ENCODE results near the gene EML1. TPM values are rescaled to one million over a fixed set of nuclear protein-coding genes. Genes with fewer than 3 reads are reported as not detected.

Gene EML1
- total RNA-seq, 1 donor from 2014 or later: 34.9 TPM

DNA sequence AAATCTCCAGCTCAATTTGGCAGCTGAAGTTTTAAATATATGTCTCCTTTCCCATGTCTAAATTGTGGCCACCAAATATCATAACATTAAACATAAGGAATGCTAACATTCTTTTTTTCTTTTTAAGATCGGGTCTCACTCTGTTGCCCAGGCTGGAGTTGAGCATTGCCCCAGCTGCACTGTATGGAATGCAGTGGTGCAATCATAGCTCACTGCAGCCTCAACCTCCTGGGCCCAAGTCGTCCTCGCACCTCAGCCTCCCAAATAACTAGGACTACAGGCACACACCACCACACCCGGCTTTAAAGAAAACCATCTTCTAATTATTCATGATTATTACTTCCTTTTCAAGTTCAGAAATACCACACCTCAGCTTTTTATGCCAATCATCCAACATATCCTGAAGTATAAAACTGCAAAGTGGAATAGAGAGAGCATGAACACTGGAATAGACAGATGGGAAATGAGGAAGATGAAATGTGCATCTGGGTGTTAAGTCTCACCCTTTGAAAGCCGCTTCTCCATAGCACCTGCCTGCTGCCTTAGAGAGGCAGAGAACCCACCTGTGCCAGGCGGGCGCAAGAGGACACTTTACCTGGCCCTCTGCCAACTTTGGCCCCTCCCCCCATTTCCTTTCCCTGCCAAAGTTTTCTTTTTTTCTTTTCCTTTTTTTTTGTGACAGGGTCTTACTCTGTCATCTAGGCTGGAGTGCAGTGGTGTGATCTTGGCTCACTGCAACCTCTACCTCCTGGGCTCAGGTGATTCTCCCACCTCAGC lies 2.8 kb upstream of the EML1 start:
- H3K27ac Mint-ChIP-seq: no peak overlapping the region
- no peaks in the 10 kb centered on the region for H3K36me3 Mint-ChIP-seq (ENCODE audit: insufficient read depth)
- no peak for DNase-seq (ENCODE audit: low spot score, unreplicated experiment)
- H3K9me3 Mint-ChIP-seq (ENCODE audit: low read depth): no peaks in the 10 kb centered on the region
- H3K4me1 Mint-ChIP-seq (ENCODE audit: low read depth): peaks cover 18% of the 10 kb centered on the region
- peaks cover 50% of the 10 kb centered on the region for H3K27me3 Mint-ChIP-seq
- no peak overlapping the region for H3K4me3 Mint-ChIP-seq (ENCODE audit: low read depth)
- TF ChIP-seq, protein P1, sequence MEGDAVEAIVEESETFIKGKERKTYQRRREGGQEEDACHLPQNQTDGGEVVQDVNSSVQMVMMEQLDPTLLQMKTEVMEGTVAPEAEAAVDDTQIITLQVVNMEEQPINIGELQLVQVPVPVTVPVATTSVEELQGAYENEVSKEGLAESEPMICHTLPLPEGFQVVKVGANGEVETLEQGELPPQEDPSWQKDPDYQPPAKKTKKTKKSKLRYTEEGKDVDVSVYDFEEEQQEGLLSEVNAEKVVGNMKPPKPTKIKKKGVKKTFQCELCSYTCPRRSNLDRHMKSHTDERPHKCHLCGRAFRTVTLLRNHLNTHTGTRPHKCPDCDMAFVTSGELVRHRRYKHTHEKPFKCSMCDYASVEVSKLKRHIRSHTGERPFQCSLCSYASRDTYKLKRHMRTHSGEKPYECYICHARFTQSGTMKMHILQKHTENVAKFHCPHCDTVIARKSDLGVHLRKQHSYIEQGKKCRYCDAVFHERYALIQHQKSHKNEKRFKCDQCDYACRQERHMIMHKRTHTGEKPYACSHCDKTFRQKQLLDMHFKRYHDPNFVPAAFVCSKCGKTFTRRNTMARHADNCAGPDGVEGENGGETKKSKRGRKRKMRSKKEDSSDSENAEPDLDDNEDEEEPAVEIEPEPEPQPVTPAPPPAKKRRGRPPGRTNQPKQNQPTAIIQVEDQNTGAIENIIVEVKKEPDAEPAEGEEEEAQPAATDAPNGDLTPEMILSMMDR (IDR thresholded peaks at IDR 0.05; ENCODE audit: unreplicated experiment): no peak

DNA sequence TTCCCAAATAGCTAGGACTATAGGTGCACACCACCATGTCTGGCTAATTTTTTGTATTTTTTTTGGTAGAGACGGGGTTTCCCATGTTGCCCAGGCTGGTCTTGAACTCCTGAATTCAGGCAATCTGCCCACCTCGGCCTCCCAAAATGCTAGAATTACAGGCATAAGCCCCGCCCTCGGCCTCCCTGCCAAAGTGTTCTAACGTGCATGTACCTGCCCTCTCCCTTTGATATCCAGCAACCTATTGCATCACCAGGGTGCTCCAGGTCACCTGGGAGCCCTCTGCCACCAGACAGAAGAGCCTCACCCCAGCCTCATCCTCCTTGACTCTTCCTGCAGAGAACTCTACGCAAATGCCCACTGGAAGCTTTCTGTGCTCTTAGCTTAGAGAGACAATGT lies 2.2 kb upstream of the EML1 start:
- Mint-ChIP-seq H3K27ac (no peak overlapping the region), H3K36me3 (ENCODE audit: insufficient read depth) (no peaks in the 10 kb centered on the region), H3K4me3 (ENCODE audit: low read depth) (no peak overlapping the region), H3K27me3 (peaks cover 44% of the 10 kb centered on the region), H3K9me3 (ENCODE audit: low read depth) (no peaks in the 10 kb centered on the region), H3K4me1 (ENCODE audit: low read depth) (peaks cover 18% of the 10 kb centered on the region)
- no peak for DNase-seq (ENCODE audit: low spot score, unreplicated experiment)
- TF ChIP-seq, protein P1 (IDR thresholded peaks at IDR 0.05; ENCODE audit: unreplicated experiment): no peak

DNA sequence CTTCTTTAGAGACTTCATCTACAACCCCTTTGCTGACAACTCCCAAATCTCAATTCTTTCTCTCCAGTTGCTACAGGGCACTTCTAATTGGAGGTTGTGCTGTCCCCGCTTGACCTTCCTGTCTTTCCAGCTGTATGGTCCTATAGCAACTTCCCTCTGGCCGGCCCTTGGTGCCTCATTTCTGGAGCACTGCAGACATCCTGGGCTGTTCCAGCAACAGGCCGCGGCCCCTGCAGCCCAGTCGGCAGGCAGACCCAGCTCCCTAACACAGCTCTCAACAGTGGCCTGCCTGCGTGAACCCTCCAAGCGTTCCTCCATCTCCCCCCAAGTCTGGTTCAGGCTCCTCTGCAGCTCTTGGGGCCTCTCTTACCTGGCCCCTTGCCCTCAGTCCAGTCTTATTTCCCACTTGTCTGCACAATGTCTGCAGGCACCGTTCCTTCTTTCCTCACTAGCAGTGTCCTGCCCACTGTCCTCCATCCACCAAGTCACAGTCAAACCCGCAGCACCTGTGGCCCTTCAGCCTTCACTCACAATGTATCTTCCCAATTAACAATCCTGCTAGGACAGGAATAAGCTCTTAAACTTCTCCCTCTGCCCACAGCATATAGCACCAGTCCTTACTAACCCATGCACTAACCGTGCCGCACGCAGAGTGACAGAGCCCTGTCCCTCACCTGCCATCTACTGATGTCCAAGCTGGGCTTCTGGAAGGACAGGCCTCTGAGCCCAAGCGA lies 1.6 kb upstream of the EML1 start:
- H3K4me3 Mint-ChIP-seq (ENCODE audit: low read depth): peak overlapping the region; percentile 79
- TF ChIP-seq, protein P1 (IDR thresholded peaks at IDR 0.05; ENCODE audit: unreplicated experiment): no peak
- no peaks in the 10 kb centered on the region for H3K9me3 Mint-ChIP-seq (ENCODE audit: low read depth)
- no peak for DNase-seq (ENCODE audit: low spot score, unreplicated experiment)
- H3K36me3 Mint-ChIP-seq (ENCODE audit: insufficient read depth): no peaks in the 10 kb centered on the region
- H3K27me3 Mint-ChIP-seq: peaks cover 38% of the 10 kb centered on the region
- H3K27ac Mint-ChIP-seq: no peak overlapping the region
- H3K4me1 Mint-ChIP-seq (ENCODE audit: low read depth): peaks cover 18% of the 10 kb centered on the region

DNA sequence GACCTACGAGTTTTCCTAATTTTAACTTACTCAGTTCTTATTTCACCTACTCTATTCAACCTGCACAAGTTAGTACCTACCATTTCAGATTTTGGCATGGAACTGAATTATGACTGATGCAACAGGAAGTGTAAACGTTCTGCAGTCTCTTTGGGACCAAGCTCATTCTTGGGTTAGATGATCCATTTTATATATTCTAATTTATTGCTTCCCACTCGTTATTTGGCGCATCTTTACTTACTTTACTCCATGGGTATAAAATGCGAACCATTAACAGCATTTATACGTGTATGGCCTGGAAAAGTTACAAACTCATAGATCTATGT lies 1.0 kb upstream of the EML1 start:
- no peak for DNase-seq (ENCODE audit: low spot score, unreplicated experiment)
- Mint-ChIP-seq H3K27ac (peak overlapping the region; percentile 26), H3K9me3 (ENCODE audit: low read depth) (peaks cover 2% of the 10 kb centered on the region), H3K36me3 (ENCODE audit: insufficient read depth) (peaks cover 3% of the 10 kb centered on the region), H3K4me1 (ENCODE audit: low read depth) (peaks cover 18% of the 10 kb centered on the region), H3K4me3 (ENCODE audit: low read depth) (peak overlapping the region; percentile 79), H3K27me3 (peaks cover 35% of the 10 kb centered on the region)
- TF ChIP-seq, protein P1 (IDR thresholded peaks at IDR 0.05; ENCODE audit: unreplicated experiment): no peak

DNA sequence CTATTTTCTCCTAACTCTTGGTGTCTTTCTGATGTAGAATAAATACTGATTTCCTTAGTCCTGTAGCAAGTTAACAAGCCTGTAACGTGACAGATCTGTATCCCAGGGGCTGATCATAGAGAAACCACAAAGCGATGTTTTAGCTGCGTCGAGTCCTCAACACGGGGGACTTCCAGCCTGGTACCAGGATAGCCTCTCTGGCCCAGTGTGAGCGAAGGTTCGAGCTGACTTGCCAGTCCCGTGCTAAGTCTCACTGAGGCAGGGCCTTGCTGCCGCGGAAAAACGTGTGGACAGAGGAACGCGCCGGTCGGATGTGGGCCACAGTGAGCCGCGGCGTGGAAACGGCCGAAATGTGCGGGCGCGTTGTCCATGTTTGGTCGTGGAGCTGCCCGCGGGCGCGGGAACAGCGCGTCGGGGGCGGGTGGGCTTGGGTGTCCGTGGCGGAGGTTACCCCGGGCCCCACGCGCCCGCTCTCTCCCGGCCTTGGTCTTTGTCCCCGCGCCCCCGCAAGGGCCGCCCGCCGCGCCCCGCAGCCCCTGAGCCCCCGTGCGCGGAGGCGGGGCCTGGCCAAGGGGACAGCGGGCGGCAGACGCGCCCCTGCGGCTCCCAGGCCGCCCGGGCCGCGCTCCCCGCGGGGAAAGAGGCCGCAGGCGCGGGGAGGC lies 531 bp upstream of the EML1 start:
- peaks cover 4% of the 10 kb centered on the region for H3K9me3 Mint-ChIP-seq (ENCODE audit: low read depth)
- peaks cover 31% of the 10 kb centered on the region for H3K27me3 Mint-ChIP-seq
- H3K27ac Mint-ChIP-seq: peak overlapping the region; percentile 26

More for the DNA sequence above, 531 bp upstream of the EML1 start:
- TF ChIP-seq, protein P1 (IDR thresholded peaks at IDR 0.05; ENCODE audit: unreplicated experiment): no peak
- peak overlapping the region; percentile 79 for H3K4me3 Mint-ChIP-seq (ENCODE audit: low read depth)
- peaks cover 18% of the 10 kb centered on the region for H3K4me1 Mint-ChIP-seq (ENCODE audit: low read depth)
- no peak for DNase-seq (ENCODE audit: low spot score, unreplicated experiment)
- peaks cover 4% of the 10 kb centered on the region for H3K36me3 Mint-ChIP-seq (ENCODE audit: insufficient read depth)

Measured in progenitor cell of endocrine pancreas (in vitro differentiated cells).